Heart right ventricle (tissue), 16 donors: Measurements from ENCODE around the gene DOCK1. TPM values are rescaled to one million over a fixed set of nuclear protein-coding genes. Genes with fewer than 3 reads are reported as not detected.
"Not testable (repeated sequence)": the region's sequence is repeated elsewhere in the genome, so short reads cannot be mapped to it uniquely, and the experiment has no call there.

Source experiments
- ATAC-seq, 8 donors: fragments of 200-7000 bp; cut with Tn5 transposase; one replicate each; pipeline ENCODE4 v1.9.1; 2020; ENCODE audit warnings: mild to moderate bottlenecking in 8 of 8, moderate library complexity in 8 of 8, moderate number of reproducible peaks in 1 of 8
- DNase-seq, 2 donors: peaks; one replicate each; pipeline ENCODE4 v3.0.0-alpha.2; 2020
- H3K27ac ChIP-seq, 10 donors: fragments of 200-600 bp; sonication (generic) in 2 of 10; one replicate each; pipeline versions ENCODE4 v1.5.0 to v1.8.0; 2020 to 2022; ENCODE audit warnings: mild to moderate bottlenecking in 3 of 10
- H3K27me3 ChIP-seq, 7 donors: fragments of 200-600 bp; one replicate each; pipeline ENCODE4 v1.8.0; 2021 to 2022; ENCODE audit warnings: mild to moderate bottlenecking in 2 of 7
- H3K36me3 ChIP-seq, 9 donors: fragments of 200-600 bp; sonication (generic) in 1 of 9; one replicate each; pipeline versions ENCODE4 v1.5.0 to v1.8.0; 2020 to 2022; ENCODE audit warnings: mild to moderate bottlenecking in 2 of 9
- H3K4me1 ChIP-seq, 9 donors: fragments of 200-600 bp; sonication (generic) in 1 of 9; one replicate each; pipeline versions ENCODE4 v1.5.0 to v1.8.0; 2020 to 2022; ENCODE audit warnings: mild to moderate bottlenecking in 4 of 9
- H3K4me3 ChIP-seq, 10 donors: fragments of 200-600 bp; sonication (generic) in 2 of 10; one replicate each; pipeline versions ENCODE4 v1.5.0 to v1.8.0; 2020 to 2022; ENCODE audit warnings: mild to moderate bottlenecking in 7 of 10, moderate library complexity in 2 of 10
- H3K9me3 ChIP-seq, 11 donors: fragments of 200-600 bp in 10 of 11; sonication (generic) in 2 of 11; one replicate each; pipeline versions ENCODE4 v1.5.0 to v1.8.0; 2013 to 2022; ENCODE audit warnings: mild to moderate bottlenecking in 2 of 11, control low read depth in 1 of 11, moderate library complexity in 1 of 11
- CTCF ChIP-seq, 9 donors: fragments of 200-600 bp; sonication (generic) in 2 of 9; IDR thresholded peaks; one replicate each; pipeline versions ENCODE4 v1.5.0 to v1.8.0; 2021 to 2022; ENCODE audit warnings: antibody characterized with exemption in 9 of 9, mild to moderate bottlenecking in 5 of 9, moderate library complexity in 1 of 9
- whole genome bisulfite sequencing, 2 donors: extraction: QIAGEN DNeasy Blood & Tissue Kit; methylation state at CpG; one replicate each; pipeline ENCODE4 v1.1.7; 2013; ENCODE audit warnings: inconsistent platforms in 1 of 2; 5-methylcytosine and 5-hydroxymethylcytosine counted together
- intact Hi-C, 10 donors: fragments of 100-400 bp; cut with DNase I; formaldehyde crosslinking; loops; one replicate each; pipeline versions ENCODE4 v1.11.1 to v1.14.2; 2022
- polyA plus RNA-seq, 2 donors: library from polyadenylated mRNA; stranded (reverse); fragments of 200-250 nt; gene quantifications; one replicate each; pipeline ENCODE4 v1.2.3, GENCODE V29; 2013
- total RNA-seq, 10 donors: library from RNA; stranded (reverse); fragmentation: NEBNext Ultra II Directional in 3 of 10; extraction: Animal tissue kit (Norgen Biotek cat#: 25700) in 3 of 10; gene quantifications; one replicate each; pipeline versions ENCODE4 v1.2.1 to v1.2.4, GENCODE V29; 2021 to 2023
- donor health status: Arrhythmogenic right ventricular cardiomyopathy.
- donor health status: ischemic (EF 13 %, LVEDD 7.1; RV severe dilation, severe dysfunction).
- donor health status: healthy with polysubstance abuse.
- donor health status: DM: no; HTN: yes; CAD: no.
- donor health status: DM: no; HTN: no; CAD: no.
- donor health status: ischemic (EF 25% LVEDD 6.9; RV normal size, moderate dysfunction).
- donor health status: ischemic (EF 25% LVEDD 5.7; RV mildly dilated, moderate dysfunction).
- donor health status: healthy.
- donor health status: DM: yes; HTN: yes; CAD: no.
- donor health status: Ischemic cardiomyopathy.
- donor health status: ischemic (EF 35%, LVEDD 5.7; RV mildly dilated, moderate dysfunction).
- donor health status: nonischemic (EF 11% LVEDD 7.7; RV severe dilation, severe dysfunction).
- donor health status: DM: yes; HTN: yes; CAD: no.
- donor health status: PGD.
- donor health status: ischemic (EF 29% LVEDD 5.4; RV normal size, mild dysfunction).
- donor health status: nonischemic (EF 23%, LVEDD 6.1; RV moderate dilation, normal function).

Gene DOCK1
- total and polyA plus RNA-seq, 12 donors: 7.8 to 26.7 (median 19.8) TPM

- Histone ChIP-seq H3K4me1 (peaks cover 0 to 4% (median 0%) of the 10 kb centered on the region in 9 donors), H3K9me3 (peaks cover 0 to 20% (median 8%) of the 10 kb centered on the region in 11 donors), H3K27me3 (no peaks in the 10 kb centered on the region), H3K36me3 (no peaks in the 10 kb centered on the region), H3K4me3 (no peak overlapping the region), H3K27ac (no peak overlapping the region)
- intact Hi-C loops: loop anchor here in 1 of 10 donors (2.0 kb wide), 1 partner anchor 21 kb away; no protein-coding TSS in a partner anchor
- no peak for DNase-seq
- ATAC-seq: no peak
- WGBS, 2 donors: 77 to 84% methylated on average over 8 of the region's 8 CpGs
- no peak for TF ChIP-seq CTCF (IDR thresholded peaks at IDR 0.05)
These were observed 11.4 kb upstream of the DOCK1 start for GRCh38 chr10:126893841-126894240.

- H3K36me3 ChIP-seq: no peaks in the 10 kb centered on the region
- no peak overlapping the region for H3K4me3 ChIP-seq
- no peak for TF ChIP-seq CTCF (IDR thresholded peaks at IDR 0.05)
- peaks cover 0 to 29% (median 9%) of the 10 kb centered on the region in 11 donors for H3K9me3 ChIP-seq
- H3K27ac ChIP-seq: no peak overlapping the region
- peaks cover 0 to 4% (median 0%) of the 10 kb centered on the region in 9 donors for H3K4me1 ChIP-seq
- ATAC-seq (no peak), DNase-seq (no peak)
- 80 to 86% methylated on average over 9 of the region's 9 CpGs for WGBS, 2 donors
- intact Hi-C loops: loop anchor here in 1 of 10 donors (2.0 kb wide), 1 partner anchor 22 kb away; no protein-coding TSS in a partner anchor
- H3K27me3 ChIP-seq: no peaks in the 10 kb centered on the region
These were observed 9.9 kb upstream of the DOCK1 start for GRCh38 chr10:126895214-126895781.

GRCh38 chr10:126898460-126898859 is 6.8 kb upstream of the DOCK1 start:
- Histone ChIP-seq H3K4me3 (no peak overlapping the region), H3K27me3 (peaks cover 0 to 4% (median 0%) of the 10 kb centered on the region in 7 donors), H3K36me3 (no peaks in the 10 kb centered on the region), H3K27ac (no peak overlapping the region), H3K4me1 (peaks cover 0 to under 1% (median 0%) of the 10 kb centered on the region in 9 donors), H3K9me3 (peaks cover 0 to 24% (median 9%) of the 10 kb centered on the region in 11 donors)
- intact Hi-C loops: no loop called here
- ATAC-seq (no peak), DNase-seq (no peak)
- TF ChIP-seq CTCF (IDR thresholded peaks at IDR 0.05): no peak

- H3K4me1 ChIP-seq: peaks cover 2 to 11% (median 3%) of the 10 kb centered on the region in 9 donors
- H3K36me3 ChIP-seq, H3K4me3 ChIP-seq, ATAC-seq, intact Hi-C loops, DNase-seq, H3K27ac ChIP-seq: not testable (repeated sequence)
- peaks cover 0 to 24% (median 9%) of the 10 kb centered on the region in 11 donors for H3K9me3 ChIP-seq
- WGBS, 2 donors: 75 to 96% methylated on average over 2 of the region's 2 CpGs
- peaks cover 0 to 15% (median 0%) of the 10 kb centered on the region in 7 donors for H3K27me3 ChIP-seq
These were observed 5.7 kb upstream of the DOCK1 start for GRCh38 chr10:126899529-126899928.

GRCh38 chr10:126902157-126902556 is 3.1 kb upstream of the DOCK1 start:
- intact Hi-C loops: loop anchor here in 2 of 10 donors (10.0 kb wide), 2 partner anchors 73 to 113 kb away; no protein-coding TSS in a partner anchor
- H3K4me1 ChIP-seq: peaks cover 7 to 27% (median 16%) of the 10 kb centered on the region in 9 donors
- no peaks in the 10 kb centered on the region for H3K36me3 ChIP-seq
- 95 to 97% methylated on average over 3 of the region's 3 CpGs for WGBS, 2 donors
- ATAC-seq (no peak), DNase-seq (no peak)
- H3K27me3 ChIP-seq: peaks cover 0 to 30% (median 0%) of the 10 kb centered on the region in 7 donors
- no peak for TF ChIP-seq CTCF (IDR thresholded peaks at IDR 0.05)
- peaks cover 0 to 24% (median 9%) of the 10 kb centered on the region in 11 donors for H3K9me3 ChIP-seq
- no peak overlapping the region for H3K4me3 ChIP-seq
- H3K27ac ChIP-seq: no peak overlapping the region
